ENCODE results near the gene HCRTR1. TPM values are rescaled to one million over a fixed set of nuclear protein-coding genes. Genes with fewer than 3 reads are reported as not detected.
"Not testable (repeated sequence)": the region's sequence is repeated elsewhere in the genome, so short reads cannot be mapped to it uniquely, and the experiment has no call there.

HCRTR1 gene
- total RNA-seq, 2 experiments from 2014 or later = not detected

DNA sequence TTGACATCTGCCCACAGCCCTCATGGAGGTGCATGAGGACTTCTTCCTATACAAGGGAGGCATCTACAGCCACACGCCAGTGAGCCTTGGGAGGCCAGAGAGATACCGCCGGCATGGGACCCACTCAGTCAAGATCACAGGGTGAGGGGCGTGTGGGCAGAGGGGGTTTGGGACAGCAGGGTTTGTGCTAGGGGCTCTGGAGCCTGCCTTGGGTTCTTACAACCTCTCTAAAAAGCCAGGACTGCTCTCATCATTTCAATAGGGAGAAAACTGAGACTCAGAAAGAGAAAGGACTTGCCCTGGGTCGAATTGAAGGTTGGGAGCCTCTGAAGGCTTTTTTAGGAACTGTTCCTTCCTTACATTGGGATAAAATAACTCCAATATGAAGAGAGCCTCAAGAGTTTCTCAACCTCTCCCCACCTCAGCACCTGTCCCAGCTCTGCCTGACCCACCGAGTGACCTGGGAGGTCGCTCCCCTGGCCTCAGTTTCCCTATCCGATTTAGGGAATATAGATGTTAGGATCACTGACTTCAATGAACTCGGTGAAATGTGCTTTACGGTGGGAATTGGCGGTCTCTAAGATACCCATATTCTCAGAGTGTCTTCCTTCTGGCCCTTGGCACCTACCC lies 31.6 kb upstream of the HCRTR1 start:
- POLR2A ChIA-PET = no interaction called here
- Mint-ChIP-seq H3K27ac (no peak overlapping the region), H3K9me3 (no peaks in the 10 kb centered on the region), H3K4me3 (no peak overlapping the region), H3K36me3 (ENCODE audit: low read depth) (no peaks in the 10 kb centered on the region), H3K27me3 (peaks cover 12% of the 10 kb centered on the region), H3K4me1 (peaks cover 2% of the 10 kb centered on the region)
- peak; percentile 1 for DNase-seq
- CTCF ChIA-PET = interaction anchor here (1.0 kb wide), 1 partner anchor 37 kb away, joined by 4 read pairs; no protein-coding TSS in a partner anchor

DNA sequence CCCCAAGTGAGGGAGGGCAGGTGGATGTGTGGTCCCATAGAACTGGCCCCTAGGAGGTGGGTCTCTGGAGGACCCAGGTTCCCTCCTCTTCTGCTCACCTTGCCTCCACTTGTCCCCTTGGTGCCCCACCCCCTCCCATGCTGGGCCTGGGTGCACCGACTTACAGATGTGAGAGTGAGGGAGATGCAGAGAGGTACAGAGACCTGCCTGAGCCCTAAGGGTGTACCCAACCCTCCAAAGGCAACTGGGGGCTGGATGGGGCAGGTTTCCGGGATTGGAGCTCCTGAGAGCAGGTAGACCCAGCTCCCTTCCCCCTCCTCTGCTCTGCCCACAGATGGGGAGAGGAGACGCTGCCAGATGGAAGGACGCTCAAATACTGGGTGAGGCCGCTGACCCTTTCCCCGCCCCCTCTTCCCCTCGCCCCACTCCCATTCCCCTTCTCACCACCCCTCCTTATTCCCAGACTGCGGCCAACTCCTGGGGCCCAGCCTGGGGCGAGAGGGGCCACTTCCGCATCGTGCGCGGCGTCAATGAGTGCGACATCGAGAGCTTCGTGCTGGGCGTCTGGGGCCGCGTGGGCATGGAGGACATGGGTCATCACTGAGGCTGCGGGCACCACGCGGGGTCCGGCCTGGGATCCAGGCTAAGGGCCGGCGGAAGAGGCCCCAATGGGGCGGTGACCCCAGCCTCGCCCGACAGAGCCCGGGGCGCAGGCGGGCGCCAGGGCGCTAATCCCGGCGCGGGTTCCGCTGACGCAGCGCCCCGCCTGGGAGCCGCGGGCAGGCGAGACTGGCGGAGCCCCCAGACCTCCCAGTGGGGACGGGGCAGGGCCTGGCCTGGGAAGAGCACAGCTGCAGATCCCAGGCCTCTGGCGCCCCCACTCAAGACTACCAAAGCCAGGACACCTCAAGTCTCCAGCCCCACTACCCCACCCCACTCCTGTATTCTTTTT lies 30.8 kb upstream of the HCRTR1 start:
- Mint-ChIP-seq H3K27me3 (peaks cover 14% of the 10 kb centered on the region), H3K4me1 (peaks cover 2% of the 10 kb centered on the region), H3K4me3 (no peak overlapping the region), H3K36me3 (ENCODE audit: low read depth) (no peaks in the 10 kb centered on the region), H3K27ac (no peak overlapping the region), H3K9me3 (no peaks in the 10 kb centered on the region)
- DNase-seq = peak; percentile 14
- ChIA-PET CTCF (interaction anchor here (1.0 to 1.1 kb wide), 2 partner anchors 38 to 54 kb away, joined by 3 to 4 read pairs; no protein-coding TSS in a partner anchor), POLR2A (no interaction called here)

DNA sequence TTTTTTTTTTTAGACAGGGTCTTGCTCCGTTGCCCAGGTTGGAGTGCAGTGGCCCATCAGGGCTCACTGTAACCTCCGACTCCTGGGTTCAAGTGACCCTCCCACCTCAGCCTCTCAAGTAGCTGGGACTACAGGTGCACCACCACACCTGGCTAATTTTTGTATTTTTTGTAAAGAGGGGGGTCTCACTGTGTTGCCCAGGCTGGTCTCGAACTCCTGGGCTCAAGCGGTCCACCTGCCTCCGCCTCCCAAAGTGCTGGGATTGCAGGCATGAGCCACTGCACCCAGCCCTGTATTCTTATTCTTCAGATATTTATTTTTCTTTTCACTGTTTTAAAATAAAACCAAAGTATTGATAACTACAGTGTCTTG lies 30.2 kb upstream of the HCRTR1 start:
- H3K4me1 Mint-ChIP-seq; H3K36me3 Mint-ChIP-seq (ENCODE audit: low read depth); H3K4me3 Mint-ChIP-seq; POLR2A ChIA-PET; H3K27ac Mint-ChIP-seq; H3K9me3 Mint-ChIP-seq: not testable (repeated sequence)
- CTCF ChIA-PET = interaction anchor here (1.0 to 1.1 kb wide), 4 partner anchors 8 to 202 kb away, joined by 3 to 4 read pairs (median 3); no protein-coding TSS in a partner anchor
- peak; percentile 4 for DNase-seq
- peaks cover 19% of the 10 kb centered on the region for H3K27me3 Mint-ChIP-seq

DNA sequence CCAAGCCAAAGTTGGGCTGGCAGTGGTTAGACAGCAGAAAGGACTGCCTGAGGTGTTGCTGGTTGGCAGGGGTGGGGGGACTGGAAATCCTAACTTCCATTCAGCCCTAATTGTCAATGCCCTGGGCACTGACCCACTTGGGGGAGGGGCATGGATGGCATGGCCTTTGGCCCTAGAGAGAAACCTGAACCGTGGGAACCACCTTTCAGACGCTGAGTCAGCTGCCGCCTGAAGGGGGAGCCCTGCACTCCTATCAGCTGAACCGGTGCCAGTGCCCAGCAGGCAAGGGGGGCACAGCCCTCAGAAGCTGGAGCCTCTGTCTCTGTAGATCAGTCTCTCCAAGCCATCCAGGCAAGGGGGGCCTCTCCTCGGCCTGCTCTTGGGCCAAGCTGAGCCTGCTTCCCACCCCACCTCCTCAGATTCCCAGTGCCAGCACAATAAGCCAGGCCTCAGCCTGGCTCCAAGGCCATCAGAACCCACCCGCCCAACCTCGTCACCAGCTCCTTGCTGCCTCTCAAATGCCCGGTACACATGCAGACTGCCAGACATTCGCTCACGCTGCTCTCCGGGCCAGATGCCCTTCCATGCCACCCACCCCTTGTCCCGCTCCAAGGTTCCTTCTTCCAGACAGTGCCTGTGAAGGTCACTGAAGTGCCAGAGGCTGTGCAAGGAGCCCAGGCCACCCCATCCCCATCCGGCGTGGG lies 29.6 kb upstream of the HCRTR1 start:
- peak; percentile 54 for DNase-seq
- Mint-ChIP-seq H3K27me3 (peaks cover 19% of the 10 kb centered on the region), H3K4me3 (no peak overlapping the region), H3K27ac (no peak overlapping the region), H3K4me1 (peaks cover 2% of the 10 kb centered on the region), H3K9me3 (no peaks in the 10 kb centered on the region), H3K36me3 (ENCODE audit: low read depth) (no peaks in the 10 kb centered on the region)
- CTCF ChIA-PET = interaction anchor here (1.0 to 1.1 kb wide), 4 partner anchors 9 to 201 kb away, joined by 3 to 4 read pairs (median 3); no protein-coding TSS in a partner anchor
- POLR2A ChIA-PET = no interaction called here

DNA sequence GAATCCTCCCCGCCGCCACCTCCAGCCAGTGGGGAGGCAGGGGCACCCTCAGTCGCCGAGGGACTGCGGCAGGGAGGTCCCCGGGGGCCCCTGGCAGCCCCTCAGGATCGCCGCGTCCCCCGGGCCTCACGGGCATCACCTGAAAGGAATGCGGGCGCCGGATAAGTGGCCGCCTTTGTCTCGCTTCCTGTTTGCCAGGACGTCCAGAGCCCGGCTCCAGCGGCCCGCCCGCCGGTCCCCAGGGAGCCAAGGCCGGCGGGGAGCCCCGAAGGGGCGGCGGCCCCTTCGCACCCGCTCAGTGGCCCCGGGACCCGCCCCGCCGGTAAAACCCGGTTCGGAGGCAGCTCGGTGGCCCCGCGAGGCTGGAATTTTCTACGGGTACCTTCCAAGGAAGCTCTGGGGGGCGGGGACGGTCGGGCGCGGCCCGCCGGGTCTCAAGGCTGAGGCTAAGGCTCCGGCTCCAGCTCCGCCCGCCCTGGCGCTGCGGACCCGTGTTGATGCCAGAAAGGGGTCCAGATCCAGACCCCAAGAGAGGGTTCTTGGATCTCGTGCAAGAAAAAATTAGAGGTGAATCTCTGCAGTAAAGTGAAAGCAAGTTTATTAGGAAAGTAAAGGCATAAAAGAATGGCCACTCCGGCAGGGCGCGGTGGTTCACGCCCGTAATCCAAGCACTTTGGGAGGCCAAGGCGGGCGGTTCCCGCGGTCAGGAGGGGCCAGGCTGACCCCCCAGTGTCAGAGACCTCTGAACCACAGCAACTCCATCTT lies 28.6 kb upstream of the HCRTR1 start:
- Mint-ChIP-seq H3K36me3 (ENCODE audit: low read depth) (no peaks in the 10 kb centered on the region), H3K4me3 (no peak overlapping the region), H3K9me3 (no peaks in the 10 kb centered on the region), H3K27ac (no peak overlapping the region), H3K27me3 (peaks cover 22% of the 10 kb centered on the region), H3K4me1 (peaks cover 2% of the 10 kb centered on the region)
- DNase-seq = peak; percentile 12
- POLR2A ChIA-PET = no interaction called here
- CTCF ChIA-PET = no interaction called here

DNA sequence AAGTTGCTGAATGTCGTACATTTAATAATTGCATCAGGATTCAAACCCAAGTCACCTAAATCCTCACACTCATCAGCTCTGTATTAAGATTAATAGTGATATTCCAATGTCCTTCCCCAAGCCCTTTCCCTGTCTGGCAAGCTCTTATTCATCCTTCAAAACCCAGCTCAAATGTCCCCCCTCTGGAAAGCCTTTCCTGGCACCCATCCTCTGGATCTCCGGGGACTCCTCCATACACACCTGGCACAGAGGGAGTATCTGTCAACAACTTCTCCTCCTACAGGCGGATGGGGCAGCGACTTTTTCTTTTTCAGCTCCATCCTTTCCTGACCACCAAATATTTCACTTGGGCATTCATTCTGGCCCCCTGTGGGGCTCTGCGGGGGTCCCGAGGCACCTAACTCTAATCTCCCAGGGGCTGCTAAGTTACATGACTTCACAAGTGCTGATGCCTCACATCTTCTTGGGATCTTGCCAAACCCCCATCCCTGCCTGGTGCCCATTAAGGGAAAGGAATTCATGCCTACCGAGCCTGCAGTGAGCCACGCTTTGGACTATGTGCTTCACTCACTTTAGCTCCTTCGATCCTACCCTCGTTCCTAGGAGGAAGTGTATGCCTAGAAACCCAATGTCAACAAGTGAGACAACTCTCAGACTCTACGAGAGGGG lies 25.9 kb upstream of the HCRTR1 start:
- POLR2A ChIA-PET = no interaction called here
- DNase-seq = peak; percentile 8
- no peaks in the 10 kb centered on the region for H3K36me3 Mint-ChIP-seq (ENCODE audit: low read depth)
- peaks cover 23% of the 10 kb centered on the region for H3K27me3 Mint-ChIP-seq
- CTCF ChIA-PET = no interaction called here
- H3K4me1 Mint-ChIP-seq = peaks cover 4% of the 10 kb centered on the region
- H3K9me3 Mint-ChIP-seq = no peaks in the 10 kb centered on the region
- H3K27ac Mint-ChIP-seq = no peak overlapping the region
- H3K4me3 Mint-ChIP-seq = no peak overlapping the region

DNA sequence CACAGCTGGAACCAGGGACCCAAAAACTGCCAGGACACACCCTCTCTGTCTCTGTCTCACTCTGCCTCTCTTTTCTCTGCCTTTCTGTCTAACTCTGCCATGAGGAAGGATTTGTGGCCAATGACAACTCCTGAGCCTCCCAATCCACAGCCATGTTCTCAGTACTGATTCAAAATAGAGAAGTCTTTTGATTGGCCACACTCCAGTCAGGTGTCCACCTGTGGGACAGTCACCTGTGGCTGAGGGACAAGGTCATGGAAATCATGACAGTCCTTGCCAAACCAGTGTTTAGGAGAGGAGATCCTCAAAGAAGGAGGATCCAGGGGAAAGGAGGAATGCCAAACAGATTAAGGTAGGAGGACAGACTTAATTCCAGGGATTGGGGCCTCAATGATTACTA lies 25.4 kb upstream of the HCRTR1 start:
- CTCF ChIA-PET = no interaction called here
- H3K4me1 Mint-ChIP-seq = peaks cover 6% of the 10 kb centered on the region
- peaks cover 23% of the 10 kb centered on the region for H3K27me3 Mint-ChIP-seq

DNA sequence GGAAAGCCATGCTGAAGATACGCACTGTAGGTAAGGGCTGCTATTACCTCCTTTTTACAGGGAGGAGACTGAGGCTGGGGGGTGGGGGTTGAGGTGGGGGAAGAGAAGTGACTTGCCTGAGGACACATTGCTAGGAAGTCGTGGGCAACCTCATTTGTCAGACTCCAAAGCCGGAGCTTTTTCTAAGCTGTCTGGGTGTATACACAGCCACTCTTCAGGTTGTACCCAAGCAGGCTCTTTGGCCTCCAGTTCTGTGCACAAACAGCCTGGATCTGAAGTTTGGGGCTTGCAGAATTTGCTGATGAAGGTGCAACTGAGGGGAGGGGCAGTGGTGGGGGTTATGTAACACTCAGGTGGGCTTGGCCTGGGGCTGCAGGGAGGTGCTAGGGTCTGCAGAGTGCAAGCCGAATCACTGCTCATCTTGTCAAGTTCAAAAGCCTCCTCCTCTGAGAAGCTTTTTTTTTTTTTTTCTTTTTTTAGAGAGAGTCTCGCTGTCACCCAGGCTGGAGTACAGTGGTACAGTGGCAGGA lies 24.3 kb upstream of the HCRTR1 start:
- H3K27me3 Mint-ChIP-seq = peaks cover 27% of the 10 kb centered on the region
- H3K9me3 Mint-ChIP-seq = no peaks in the 10 kb centered on the region
- CTCF ChIA-PET = interaction anchor here (1.0 kb wide), 1 partner anchor 30 kb away, joined by 3 read pairs; no protein-coding TSS in a partner anchor
- peak; percentile 9 for DNase-seq
- POLR2A ChIA-PET = no interaction called here
- H3K4me3 Mint-ChIP-seq = no peak overlapping the region
- H3K36me3 Mint-ChIP-seq (ENCODE audit: low read depth) = no peaks in the 10 kb centered on the region
- peaks cover 4% of the 10 kb centered on the region for H3K4me1 Mint-ChIP-seq
- H3K27ac Mint-ChIP-seq = no peak overlapping the region

More for the DNA sequence above, 25.4 kb upstream of the HCRTR1 start:
- Mint-ChIP-seq H3K4me3 (no peak overlapping the region), H3K36me3 (ENCODE audit: low read depth) (no peaks in the 10 kb centered on the region), H3K9me3 (no peaks in the 10 kb centered on the region), H3K27ac (no peak overlapping the region)
- DNase-seq = peak; percentile 11
- POLR2A ChIA-PET = no interaction called here

DNA sequence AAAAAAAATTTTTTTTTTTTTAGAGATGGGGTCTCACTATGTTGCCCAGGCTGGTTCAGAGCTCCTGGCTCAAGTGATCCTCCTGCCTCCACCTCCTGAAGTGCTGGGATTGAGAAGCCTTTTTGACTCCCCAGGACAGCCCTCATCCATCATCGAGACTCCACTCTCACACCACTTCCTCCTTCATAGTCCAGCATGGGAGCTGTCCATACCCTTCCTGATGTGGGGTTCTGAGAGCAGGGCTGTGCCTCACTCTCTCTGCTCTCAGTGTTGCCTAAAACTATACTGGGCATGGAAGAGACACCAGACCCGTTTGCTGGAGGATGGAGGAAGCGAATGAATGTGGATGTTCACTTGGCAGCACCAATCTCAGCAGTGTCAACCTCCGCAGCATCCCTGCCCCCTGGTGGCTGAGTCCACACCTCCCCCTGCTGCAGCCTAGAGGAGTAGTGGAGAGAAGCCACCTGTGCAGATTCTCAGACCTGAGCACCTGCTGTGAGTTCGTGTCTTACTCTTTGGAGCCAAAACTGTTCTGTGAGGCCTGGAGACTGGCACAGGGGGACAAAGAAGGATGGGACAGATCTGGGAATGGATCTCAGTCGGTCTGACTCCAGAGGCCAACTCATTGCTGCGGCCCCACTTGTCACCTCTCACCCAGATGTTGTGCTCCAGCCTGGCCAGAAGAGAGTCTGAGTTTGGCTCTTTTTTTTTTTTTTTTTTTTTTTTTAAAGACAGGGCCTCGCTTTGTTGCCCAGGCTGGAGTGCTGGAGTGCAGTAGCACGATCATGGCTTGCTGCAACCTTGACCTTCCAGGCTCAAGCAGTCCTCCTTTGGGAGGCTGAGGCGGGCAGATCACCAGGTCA lies 23.5 kb upstream of the HCRTR1 start:
- Mint-ChIP-seq H3K4me1 (peaks cover 4% of the 10 kb centered on the region), H3K9me3 (no peaks in the 10 kb centered on the region), H3K4me3 (no peak overlapping the region), H3K27ac (no peak overlapping the region), H3K27me3 (peaks cover 27% of the 10 kb centered on the region), H3K36me3 (ENCODE audit: low read depth) (no peaks in the 10 kb centered on the region)
- ChIA-PET POLR2A (no interaction called here), CTCF (interaction anchor here (1.0 kb wide), 1 partner anchor 30 kb away, joined by 3 read pairs; no protein-coding TSS in a partner anchor)
- DNase-seq = peak; percentile 73

DNA sequence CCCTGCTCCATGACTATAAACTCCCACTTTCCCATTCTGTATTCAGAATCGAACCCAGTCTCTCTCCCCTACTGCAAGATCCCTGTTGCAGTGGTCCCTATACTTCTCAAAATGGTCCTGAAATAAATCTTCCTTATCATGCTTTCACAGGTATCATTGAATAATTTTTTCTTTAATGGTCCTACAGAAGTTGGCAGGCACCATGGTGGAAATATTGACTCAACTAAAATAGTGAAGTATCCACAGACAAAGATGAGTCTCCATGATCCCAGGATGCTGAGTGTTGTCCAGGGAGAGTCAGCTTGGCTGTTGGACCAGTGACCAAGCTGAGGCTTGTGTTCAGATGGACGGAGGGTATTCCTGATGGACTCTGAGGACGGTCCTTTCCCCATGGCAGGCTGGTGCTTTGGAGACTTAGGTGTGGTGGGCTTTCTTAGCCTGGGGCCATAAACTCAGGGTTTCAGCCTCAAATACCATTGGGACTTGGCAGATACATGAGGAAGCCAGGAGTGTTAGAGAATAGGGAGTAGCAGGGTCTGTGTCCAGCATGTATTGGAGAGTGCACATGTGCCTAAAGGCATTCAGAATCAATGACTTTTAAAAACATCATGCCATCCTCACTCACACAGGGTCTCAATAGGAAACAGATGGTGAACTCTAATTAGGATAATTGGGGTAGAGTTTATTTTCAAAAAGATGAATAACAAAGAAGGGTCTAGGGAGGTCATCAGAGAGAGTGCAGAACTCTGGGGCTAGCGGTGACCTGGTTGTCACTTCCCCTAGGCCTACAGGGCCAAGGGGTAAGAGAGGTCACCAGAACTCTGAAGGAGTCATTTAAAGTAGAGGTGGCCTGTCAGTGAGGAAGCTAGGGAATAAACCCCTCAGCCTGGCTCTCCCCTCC lies 21.4 kb upstream of the HCRTR1 start:
- H3K4me1 Mint-ChIP-seq = peaks cover 4% of the 10 kb centered on the region
- H3K36me3 Mint-ChIP-seq (ENCODE audit: low read depth) = no peaks in the 10 kb centered on the region
- no peaks in the 10 kb centered on the region for H3K9me3 Mint-ChIP-seq
- CTCF ChIA-PET = interaction anchor here (1.1 kb wide), 1 partner anchor 8 kb away, joined by 3 read pairs; no protein-coding TSS in a partner anchor
- peaks cover 21% of the 10 kb centered on the region for H3K27me3 Mint-ChIP-seq
- H3K27ac Mint-ChIP-seq = no peak overlapping the region
- no peak overlapping the region for H3K4me3 Mint-ChIP-seq
- DNase-seq = peak; percentile 12
- POLR2A ChIA-PET = no interaction called here

Data from activated CD4-positive, alpha-beta memory T cell treated with anti-CD3 and anti-CD28 coated beads, Interleukin-2, amount 10 ng/mL, durations not matched to agents 7 days and 5 days (primary cell).